Natural killer cell (primary cell): ENCODE data around the gene JARID2. TPM values are rescaled to one million over a fixed set of nuclear protein-coding genes. Genes with fewer than 3 reads are reported as not detected.
A peak's percentile ranks its signal among the peaks of the same experiment; 100 is the strongest.

Experiments
- ATAC-seq, 3 donors: fragments of 150-1000 bp in 2 of 3; fragments of 200-7000 bp in 1 of 3; cut with Tn5 transposase; 1 replicate in 1 of 3; 2 replicates in 2 of 3; pipeline ENCODE4 v1.10.0; 2021; ENCODE audit warnings: mild to moderate bottlenecking in 2 of 3, moderate library complexity in 2 of 3
- DNase-seq, 2 donors: peaks; one replicate each; pipeline versions ENCODE4 v3.0.0 to v3.0.0-alpha.2; 2013 to 2021; ENCODE audit warnings: mixed read lengths in 1 of 2
- H3K27ac ChIP-seq: one replicate; pipeline ENCODE4 v1.5.1; 2013; ENCODE audit warnings: mild to moderate bottlenecking, low read length
- H3K27me3 ChIP-seq: one replicate; pipeline ENCODE4 v1.6.1; 2013; ENCODE audit warnings: low read length; ENCODE audit not compliant: control insufficient read depth, insufficient read depth
- H3K36me3 ChIP-seq: one replicate; pipeline ENCODE4 v1.6.1; 2013; ENCODE audit warnings: low read length; ENCODE audit not compliant: control insufficient read depth, insufficient read depth
- H3K4me1 ChIP-seq: one replicate; pipeline ENCODE4 v1.6.1; 2013; ENCODE audit warnings: low read length; ENCODE audit not compliant: control insufficient read depth, insufficient read depth
- H3K4me3 ChIP-seq: one replicate; pipeline ENCODE4 v1.5.1; 2013; ENCODE audit warnings: low read length
- H3K9me3 ChIP-seq: one replicate; pipeline ENCODE4 v1.6.1; 2013; ENCODE audit warnings: low read length; ENCODE audit not compliant: control insufficient read depth, insufficient read depth
- H3K27ac Mint-ChIP-seq, 2 donors: one replicate each; pipeline ENCODE4 v1.8.0; 2022; ENCODE audit warnings: mild to moderate bottlenecking in 2 of 2, mixed read lengths in 2 of 2, moderate library complexity in 1 of 2
- H3K27me3 Mint-ChIP-seq, 2 donors: one replicate each; pipeline ENCODE4 v1.8.0; 2022; ENCODE audit warnings: low read depth in 2 of 2, mixed read lengths in 2 of 2
- H3K36me3 Mint-ChIP-seq: one replicate; pipeline ENCODE4 v1.8.0; 2022; ENCODE audit warnings: mixed read lengths
- H3K4me1 Mint-ChIP-seq, 2 donors: one replicate each; pipeline ENCODE4 v1.8.0; 2022; ENCODE audit warnings: mixed read lengths in 2 of 2
- H3K4me3 Mint-ChIP-seq: one replicate; pipeline ENCODE4 v1.8.0; 2022; ENCODE audit warnings: mild to moderate bottlenecking, moderate library complexity, mixed read lengths
- H3K9me3 Mint-ChIP-seq, 2 donors: one replicate each; pipeline ENCODE4 v1.8.0; 2022; ENCODE audit warnings: mixed read lengths in 2 of 2
- CTCF ChIP-seq: fragments of 200-600 bp; IDR thresholded peaks from one replicate; pipeline ENCODE4 v1.8.0; 2022; ENCODE audit warnings: antibody characterized with exemption
- WGBS: methylation state at CpG from one replicate; pipeline ENCODE4 v1.1.7; 2013; ENCODE audit warnings: missing lambda C conversion rate; ENCODE audit not compliant: insufficient coverage; 5-methylcytosine and 5-hydroxymethylcytosine counted together
- intact Hi-C: fragments of 100-400 bp; cut with micrococcal nuclease; formaldehyde crosslinking; loops from one replicate; pipeline ENCODE4 v1.14.2; 2022
- total RNA-seq, 4 donors: library from RNA; stranded (reverse); fragments of 120-200 nt in 1 of 4; gene quantifications; one replicate each; pipeline versions ENCODE4 v1.2.3 to v1.2.4, GENCODE V29; 2013 to 2022

JARID2 gene
- total RNA-seq, 3 donors from 2014 or later (not counting 1 experiment from before 2014, with no cell fraction given) = 49.9 to 60.9 (median 60.5) TPM

GRCh38 chr6:15382712-15383111, 136.8 kb downstream of the JARID2 start:
- intact Hi-C loops = no loop called here
- ATAC-seq (no peak), DNase-seq (no peak)
- Mint-ChIP-seq H3K27ac (peak overlapping the region in 1 of 2 donors; percentile 9), H3K4me1 (peaks cover 67 to 69% of the 10 kb centered on the region in 2 donors), H3K36me3 (no peaks in the 10 kb centered on the region), H3K9me3 (no peaks in the 10 kb centered on the region), H3K27me3 (no peaks in the 10 kb centered on the region), H3K4me3 (no peak overlapping the region)
- Histone ChIP-seq H3K36me3 (no peaks in the 10 kb centered on the region), H3K27me3 (no peaks in the 10 kb centered on the region), H3K4me3 (no peak overlapping the region), H3K4me1 (peaks cover 25% of the 10 kb centered on the region), H3K27ac (no peak overlapping the region), H3K9me3 (no peaks in the 10 kb centered on the region)
- 96% methylated on average over 8 of the region's 8 CpGs for WGBS
- TF ChIP-seq CTCF = no peak

GRCh38 chr6:15384901-15385300, 139.0 kb downstream of the JARID2 start:
- peak overlapping the region; percentile 30 to 76 for H3K27ac Mint-ChIP-seq
- no peaks in the 10 kb centered on the region for H3K27me3 Mint-ChIP-seq
- Histone ChIP-seq H3K9me3 (no peaks in the 10 kb centered on the region), H3K4me3 (no peak overlapping the region), H3K36me3 (no peaks in the 10 kb centered on the region), H3K27me3 (no peaks in the 10 kb centered on the region), H3K4me1 (peaks cover 37% of the 10 kb centered on the region), H3K27ac (no peak overlapping the region)
- H3K36me3 Mint-ChIP-seq = no peaks in the 10 kb centered on the region
- intact Hi-C loops = no loop called here
- DNase-seq (no peak), ATAC-seq (peak; percentile 47 to 54 (median 49))
- no peak overlapping the region for H3K4me3 Mint-ChIP-seq
- no peak for TF ChIP-seq CTCF
- H3K9me3 Mint-ChIP-seq = no peaks in the 10 kb centered on the region
- 66% methylated on average over 4 of the region's 4 CpGs for WGBS
- peaks cover 77 to 81% of the 10 kb centered on the region in 2 donors for H3K4me1 Mint-ChIP-seq

- Histone ChIP-seq H3K4me3 (no peak overlapping the region), H3K27me3 (no peaks in the 10 kb centered on the region), H3K27ac (no peak overlapping the region), H3K4me1 (peaks cover 43% of the 10 kb centered on the region), H3K36me3 (no peaks in the 10 kb centered on the region), H3K9me3 (no peaks in the 10 kb centered on the region)
- Mint-ChIP-seq H3K4me1 (peaks cover 82 to 83% of the 10 kb centered on the region in 2 donors), H3K36me3 (no peaks in the 10 kb centered on the region), H3K4me3 (no peak overlapping the region), H3K27ac (peak overlapping the region; percentile 30 to 76), H3K27me3 (no peaks in the 10 kb centered on the region), H3K9me3 (no peaks in the 10 kb centered on the region)
- 80% methylated on average over 6 of the region's 6 CpGs for WGBS
- DNase-seq (no peak), ATAC-seq (no peak)
- intact Hi-C loops = no loop called here
- TF ChIP-seq CTCF = no peak
Measured at GRCh38 chr6:15385521-15385920, 139.7 kb downstream of the JARID2 start.

DNA sequence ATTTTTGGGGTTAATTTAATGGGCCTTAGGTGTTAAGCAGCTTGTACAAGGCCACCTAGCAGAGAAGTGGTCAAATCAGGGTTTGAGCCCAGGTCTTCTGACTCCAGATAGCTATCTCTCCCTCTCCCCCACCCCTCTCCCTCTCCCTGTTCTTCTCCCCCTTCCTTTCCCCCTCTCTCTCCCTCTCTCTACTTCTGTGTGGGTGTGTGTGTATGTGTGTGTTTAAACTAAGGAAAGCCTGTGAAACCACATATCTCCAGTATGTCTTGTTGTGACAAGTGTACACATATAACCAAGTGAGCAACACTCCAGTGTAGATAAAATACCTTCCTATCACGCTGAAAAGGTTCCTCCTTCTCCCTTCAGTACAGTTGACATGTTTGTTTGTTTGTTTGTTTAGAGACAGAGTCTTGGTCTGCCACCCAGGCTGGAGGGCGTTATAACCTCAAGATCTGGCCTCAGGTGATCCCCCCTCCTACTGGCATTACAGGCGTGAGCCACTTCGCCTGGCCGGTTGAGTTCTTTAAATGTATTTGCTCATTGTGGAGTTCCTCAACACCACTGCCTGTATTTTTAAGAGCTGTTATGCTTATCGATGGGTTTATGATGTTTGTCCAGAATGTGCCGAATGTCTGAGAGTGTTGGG, 140.4 kb downstream of the JARID2 start:
- Mint-ChIP-seq H3K9me3 (no peaks in the 10 kb centered on the region), H3K4me3 (no peak overlapping the region), H3K4me1 (peaks cover 85 to 88% of the 10 kb centered on the region in 2 donors), H3K36me3 (no peaks in the 10 kb centered on the region), H3K27ac (peak overlapping the region; percentile 32 to 63), H3K27me3 (no peaks in the 10 kb centered on the region)
- H3K9me3 ChIP-seq = no peaks in the 10 kb centered on the region
- no peaks in the 10 kb centered on the region for H3K36me3 ChIP-seq
- 66% methylated on average over 6 of the region's 7 CpGs for WGBS
- H3K4me1 ChIP-seq = peaks cover 45% of the 10 kb centered on the region
- no peak overlapping the region for H3K4me3 ChIP-seq
- no peak for TF ChIP-seq CTCF
- no peak overlapping the region for H3K27ac ChIP-seq
- peak; percentile 30 to 49 (median 39) for ATAC-seq
- intact Hi-C loops = no loop called here
- no peak for DNase-seq
- no peaks in the 10 kb centered on the region for H3K27me3 ChIP-seq
